Lung (tissue), 12 donors: ENCODE results near the gene MMD. TPM values are rescaled to one million over a fixed set of nuclear protein-coding genes. Genes with fewer than 3 reads are reported as not detected.
"Not testable (repeated sequence)": the region's sequence is repeated elsewhere in the genome, so short reads cannot be mapped to it uniquely, and the experiment has no call there.

ENCODE experiments used
- ATAC-seq: fragments of 200-7000 bp; cut with Tn5 transposase; one replicate; pipeline ENCODE4 v1.9.1; 2020; ENCODE audit warnings: moderate number of reproducible peaks; ENCODE audit not compliant: insufficient read depth, low FRiP score
- DNase-seq, 3 donors: peaks; one replicate each; pipeline ENCODE4 v3.0.0-alpha.2; 2013 to 2017
- H3K27ac ChIP-seq, 2 donors: one replicate each; pipeline ENCODE4 v1.5.1; 2013; ENCODE audit warnings: mild to moderate bottlenecking in 2 of 2, moderate library complexity in 2 of 2, control low read depth in 1 of 2, inconsistent platforms in 1 of 2, low read depth in 1 of 2, low read length in 1 of 2
- H3K27me3 ChIP-seq, 3 donors: one replicate each; pipeline ENCODE4 v1.5.1; 2013; ENCODE audit warnings: low read length in 2 of 3; ENCODE audit not compliant: control insufficient read depth in 3 of 3, insufficient read depth in 3 of 3
- H3K36me3 ChIP-seq, 4 donors: one replicate each; pipeline ENCODE4 v1.5.1; 2013; ENCODE audit warnings: low read length in 4 of 4, mild to moderate bottlenecking in 1 of 4, moderate library complexity in 1 of 4; ENCODE audit not compliant: control insufficient read depth in 4 of 4, insufficient read depth in 4 of 4
- H3K4me1 ChIP-seq, 5 donors: one replicate each; pipeline ENCODE4 v1.5.1; 2013; ENCODE audit warnings: low read length in 5 of 5, mild to moderate bottlenecking in 2 of 5, moderate library complexity in 1 of 5; ENCODE audit not compliant: control insufficient read depth in 5 of 5, insufficient read depth in 5 of 5
- H3K4me3 ChIP-seq: one replicate; pipeline ENCODE4 v1.5.1; 2013; ENCODE audit warnings: mild to moderate bottlenecking, control low read depth, moderate library complexity
- H3K9ac ChIP-seq, 2 donors: one replicate each; pipeline ENCODE4 v1.5.1; 2013; ENCODE audit warnings: low read length in 2 of 2, control low read depth in 1 of 2; ENCODE audit not compliant: insufficient read depth in 1 of 2
- H3K9me3 ChIP-seq, 4 donors: one replicate each; pipeline ENCODE4 v1.5.1; 2013; ENCODE audit warnings: low read length in 3 of 4, mild to moderate bottlenecking in 1 of 4, moderate library complexity in 1 of 4; ENCODE audit not compliant: control insufficient read depth in 4 of 4, insufficient read depth in 3 of 4
- WGBS, 2 donors: extraction: QIAGEN DNeasy Blood & Tissue Kit; methylation state at CpG; one replicate each; pipeline ENCODE4 v1.1.7; 2013; 5-methylcytosine and 5-hydroxymethylcytosine counted together
- polyA plus RNA-seq, 2 donors: library from polyadenylated mRNA; stranded (reverse); fragments of 200-250 nt; gene quantifications; one replicate each; pipeline ENCODE4 v1.2.1, GENCODE V29; 2013
- total RNA-seq, 2 donors: library from RNA; depleted of rRNA in 1 of 2; stranded (reverse); fragments of >200 nt in 1 of 2; gene quantifications; one replicate each; pipeline ENCODE4 v1.2.1, GENCODE V29; 2014 to 2021
- TF ChIP-seq, protein P1 (sequence below): IDR thresholded peaks from 2 replicates; pipeline ENCODE4 v1.5.1; 2012; ENCODE audit warnings: mild to moderate bottlenecking; ENCODE audit errors: control extremely low read depth, extremely low read depth
- donor health status: control.
- donor health status: control.
- donor health status: Bipolar disorder and iron deficiency.
- donor health status: healthy.
- donor health status: DM: yes; HTN: yes; CAD: no.

The MMD gene
- total and polyA plus RNA-seq, 4 donors: 10.9 to 19.0 (median 13.5) TPM

DNA sequence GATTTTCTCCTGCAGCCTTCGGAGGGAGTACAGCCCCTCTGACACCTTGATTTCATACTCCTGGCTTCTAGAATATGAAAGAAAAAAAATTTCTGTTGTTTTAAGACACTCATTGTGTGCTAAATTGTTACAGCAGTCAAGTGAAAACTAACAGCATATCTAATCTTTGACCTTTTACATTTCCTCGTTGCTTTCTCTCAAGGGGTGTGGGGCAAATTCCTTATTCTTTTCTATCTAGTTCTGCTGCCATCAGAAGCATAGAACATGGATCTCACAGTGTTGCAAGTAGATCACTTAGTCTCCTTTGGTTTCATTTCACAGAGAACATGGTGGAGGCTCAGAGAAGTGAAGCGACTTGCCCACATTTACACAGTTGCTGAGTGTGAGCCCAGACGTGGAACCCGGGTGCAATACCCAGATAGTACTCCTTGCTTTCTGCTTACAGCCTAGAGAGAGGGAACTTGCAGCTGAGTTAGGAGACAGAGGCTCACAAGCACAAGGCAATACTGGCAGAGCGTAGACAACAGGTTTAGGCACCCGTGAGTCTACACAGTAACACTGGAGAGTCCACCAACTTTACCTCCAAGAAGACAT, 28.7 kb upstream of the MMD start:
- Histone ChIP-seq H3K36me3 (no peaks in the 10 kb centered on the region), H3K9me3 (no peaks in the 10 kb centered on the region), H3K4me1 (peaks cover 7 to 72% (median 11%) of the 10 kb centered on the region in 5 donors), H3K27ac (no peak overlapping the region), H3K27me3 (no peaks in the 10 kb centered on the region), H3K4me3 (no peak overlapping the region), H3K9ac (no peak overlapping the region)
- WGBS, 2 donors: 87 to 89% methylated on average over 7 of the region's 7 CpGs
- no peak for DNase-seq
- TF ChIP-seq, protein P1, sequence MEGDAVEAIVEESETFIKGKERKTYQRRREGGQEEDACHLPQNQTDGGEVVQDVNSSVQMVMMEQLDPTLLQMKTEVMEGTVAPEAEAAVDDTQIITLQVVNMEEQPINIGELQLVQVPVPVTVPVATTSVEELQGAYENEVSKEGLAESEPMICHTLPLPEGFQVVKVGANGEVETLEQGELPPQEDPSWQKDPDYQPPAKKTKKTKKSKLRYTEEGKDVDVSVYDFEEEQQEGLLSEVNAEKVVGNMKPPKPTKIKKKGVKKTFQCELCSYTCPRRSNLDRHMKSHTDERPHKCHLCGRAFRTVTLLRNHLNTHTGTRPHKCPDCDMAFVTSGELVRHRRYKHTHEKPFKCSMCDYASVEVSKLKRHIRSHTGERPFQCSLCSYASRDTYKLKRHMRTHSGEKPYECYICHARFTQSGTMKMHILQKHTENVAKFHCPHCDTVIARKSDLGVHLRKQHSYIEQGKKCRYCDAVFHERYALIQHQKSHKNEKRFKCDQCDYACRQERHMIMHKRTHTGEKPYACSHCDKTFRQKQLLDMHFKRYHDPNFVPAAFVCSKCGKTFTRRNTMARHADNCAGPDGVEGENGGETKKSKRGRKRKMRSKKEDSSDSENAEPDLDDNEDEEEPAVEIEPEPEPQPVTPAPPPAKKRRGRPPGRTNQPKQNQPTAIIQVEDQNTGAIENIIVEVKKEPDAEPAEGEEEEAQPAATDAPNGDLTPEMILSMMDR: no peak
- ATAC-seq: no peak

DNA sequence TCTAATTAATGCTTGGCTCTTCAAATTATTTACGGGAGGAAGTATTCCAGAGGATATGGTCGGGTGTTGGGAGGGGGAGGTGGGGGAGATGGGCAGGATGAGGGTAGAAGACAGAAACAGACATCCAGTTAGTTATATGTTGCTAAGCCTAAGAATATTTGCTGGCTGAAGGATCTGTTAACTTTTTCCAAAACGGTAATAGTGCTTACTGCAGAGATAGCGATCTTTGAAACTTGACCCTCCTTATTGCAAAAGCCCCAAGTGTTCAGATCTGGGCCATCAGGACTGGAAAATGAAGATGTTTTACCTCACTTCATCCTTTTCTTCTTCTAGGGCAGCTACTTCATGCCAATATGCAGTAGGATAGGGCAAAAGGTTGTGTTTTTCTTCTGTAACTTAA, 27.0 kb upstream of the MMD start:
- Histone ChIP-seq H3K4me1 (peaks cover 7 to 64% (median 11%) of the 10 kb centered on the region in 5 donors), H3K27me3 (no peaks in the 10 kb centered on the region), H3K4me3 (no peak overlapping the region), H3K36me3 (no peaks in the 10 kb centered on the region), H3K27ac (no peak overlapping the region), H3K9me3 (no peaks in the 10 kb centered on the region), H3K9ac (no peak overlapping the region)
- no peak for ATAC-seq
- TF ChIP-seq, protein P1: no peak
- DNase-seq: peak in 2 of 3 donors; percentile 41 to 69
- 45 to 60% methylated on average over 4 of the region's 4 CpGs for WGBS, 2 donors

- no peaks in the 10 kb centered on the region for H3K36me3 ChIP-seq
- 73 to 82% methylated on average over 4 of the region's 4 CpGs for WGBS, 2 donors
Observed at GRCh38 chr17:55446581-55447205, 25.1 kb upstream of the MMD start.

DNA sequence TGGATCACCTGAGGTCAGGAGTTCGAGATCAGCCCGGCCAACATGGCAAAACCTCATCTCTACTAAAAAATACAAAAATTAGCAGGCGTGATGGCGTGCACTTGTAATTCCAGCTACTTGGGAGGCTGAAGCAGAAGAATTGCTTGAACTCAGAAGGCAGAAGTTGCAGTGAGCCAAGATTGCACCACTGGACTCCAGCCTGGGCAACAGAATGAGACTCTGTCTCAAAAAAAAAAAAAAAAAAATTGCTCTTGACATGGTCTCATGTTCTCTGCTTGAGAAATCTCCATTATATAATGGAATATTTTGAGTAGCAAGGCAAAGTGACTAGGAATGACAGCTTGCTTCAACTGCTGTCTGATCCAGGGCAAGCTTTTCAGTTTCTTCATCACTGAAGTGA, 24.4 kb upstream of the MMD start:
- 91 to 93% methylated on average over 4 of the region's 4 CpGs for WGBS, 2 donors
- ATAC-seq, DNase-seq, H3K27me3 ChIP-seq, H3K4me3 ChIP-seq, H3K9ac ChIP-seq, H3K9me3 ChIP-seq, H3K27ac ChIP-seq, H3K36me3 ChIP-seq: not testable (repeated sequence)
- peaks cover 0 to 61% (median 6%) of the 10 kb centered on the region in 5 donors for H3K4me1 ChIP-seq

More at GRCh38 chr17:55446581-55447205, 25.1 kb upstream of the MMD start:
- Histone ChIP-seq H3K9me3 (no peaks in the 10 kb centered on the region), H3K9ac (no peak overlapping the region), H3K27me3 (no peaks in the 10 kb centered on the region), H3K27ac (no peak overlapping the region), H3K4me1 (peaks cover 0 to 64% (median 6%) of the 10 kb centered on the region in 5 donors), H3K4me3 (no peak overlapping the region)
- DNase-seq (no peak), ATAC-seq (no peak)
- TF ChIP-seq, protein P1: no peak
